GM12892 (cell line): ENCODE results near the gene KCNK4.

Source experiments
- POLR2A ChIP-seq: IDR thresholded peaks from 2 replicates; pipeline ENCODE4 v1.6.1; 2011; ENCODE audit warnings: low read depth, low read length, control low read depth
- POLR2AphosphoS5 ChIP-seq: IDR thresholded peaks from 2 replicates; pipeline ENCODE4 v1.6.1; 2011; ENCODE audit warnings: low read depth, low read length, control low read depth

DNA sequence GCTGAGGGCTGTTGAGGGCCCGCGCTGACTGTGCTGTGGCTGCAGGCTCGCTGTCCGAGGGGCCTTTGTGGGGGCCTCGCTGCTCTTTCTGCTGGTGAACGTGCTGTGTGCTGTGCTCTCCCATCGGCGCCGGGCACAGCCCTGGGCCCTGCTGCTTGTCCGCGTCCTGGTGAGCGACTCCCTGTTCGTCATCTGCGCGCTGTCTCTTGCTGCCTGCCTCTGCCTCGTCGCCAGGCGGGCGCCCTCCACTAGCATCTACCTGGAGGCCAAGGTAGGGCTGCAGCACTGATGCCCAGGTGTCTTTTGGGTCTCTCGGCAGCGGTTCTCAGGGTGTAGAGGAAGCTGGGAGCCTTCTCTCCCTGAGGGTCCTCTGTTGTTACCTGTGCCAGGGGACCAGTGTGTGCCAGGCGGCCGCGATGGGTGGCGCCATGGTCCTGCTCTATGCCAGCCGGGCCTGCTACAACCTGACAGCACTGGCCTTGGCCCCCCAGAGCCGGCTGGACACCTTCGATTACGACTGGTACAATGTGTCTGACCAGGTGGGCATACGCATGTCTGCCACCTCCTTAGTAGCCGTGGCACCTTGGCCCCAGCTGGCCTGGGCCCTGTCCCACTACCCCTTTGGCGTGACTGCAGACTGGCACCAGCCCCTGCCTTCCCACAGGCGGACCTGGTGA, 3.3 kb upstream of the KCNK4 start:
- TF ChIP-seq POLR2AphosphoS5 (no peak), POLR2A (no peak)
